Transverse colon (tissue), 4 donors: ENCODE results near the gene SNAP25. TPM values are rescaled to one million over a fixed set of nuclear protein-coding genes. Genes with fewer than 3 reads are reported as not detected.
A peak's percentile ranks its signal among the peaks of the same experiment; 100 is the strongest.

Experiments
- DNase-seq: peaks from one replicate; pipeline ENCODE4 v3.0.0-alpha.2; 2019
- H3K27ac ChIP-seq, 4 donors: fragments of 200-600 bp; sonication (generic); 2 replicates each; pipeline ENCODE4 v1.5.1; 2016 to 2018; ENCODE audit warnings: inconsistent platforms in 4 of 4
- H3K27me3 ChIP-seq: fragments of 200-600 bp; sonication (generic); 2 replicates; pipeline ENCODE4 v1.5.1; 2017; ENCODE audit warnings: inconsistent platforms
- H3K36me3 ChIP-seq, 4 donors: fragments of 200-600 bp; sonication (generic); 2 replicates each; pipeline ENCODE4 v1.5.1; 2017 to 2019; ENCODE audit warnings: inconsistent platforms in 4 of 4
- H3K4me1 ChIP-seq, 4 donors: fragments of 200-600 bp; sonication (generic); 2 replicates each; pipeline ENCODE4 v1.5.1; 2017 to 2020; ENCODE audit warnings: inconsistent platforms in 4 of 4
- H3K4me3 ChIP-seq, 4 donors: fragments of 200-600 bp; sonication (generic); 1 replicate in 1 of 4; 2 replicates in 3 of 4; pipeline versions ENCODE4 v1.5.1 to v1.6.1; 2017 to 2019; ENCODE audit warnings: inconsistent platforms in 4 of 4
- H3K9me3 ChIP-seq, 2 donors: fragments of 200-600 bp; sonication (generic); 2 replicates each; pipeline ENCODE4 v1.5.1; 2017 to 2019; ENCODE audit warnings: inconsistent platforms in 2 of 2
- EP300 ChIP-seq: sonication (generic); formaldehyde crosslinking; IDR thresholded peaks from one replicate; pipeline ENCODE4 v1.6.1; 2017; ENCODE audit warnings: antibody characterized with exemption, low read depth
- POLR2A ChIP-seq: fragments of 450-650 bp; IDR thresholded peaks from one replicate; pipeline ENCODE4 v1.6.1; 2016; ENCODE audit warnings: antibody characterized with exemption, mild to moderate bottlenecking, moderate library complexity
- POLR2AphosphoS5 ChIP-seq, 3 donors: sonication (generic); formaldehyde crosslinking; IDR thresholded peaks; one replicate each; pipeline ENCODE4 v1.6.1; 2016; ENCODE audit warnings: antibody characterized with exemption in 3 of 3
- WGBS, 2 donors: methylation state at CpG; one replicate each; pipeline ENCODE4 v1.1.5; 2018; ENCODE audit warnings: low coverage in 1 of 2; 5-methylcytosine and 5-hydroxymethylcytosine counted together
- in situ Hi-C, 4 donors: fragments of 200-750 bp; cut with MboI; loops; one replicate each; pipeline versions ENCODE4 v1.15.0 to v1.15.1; 2017; ENCODE audit warnings: low sequenced_read_pairs in 3 of 4, low pct_ligation_motif_present in 1 of 4, low pct_unique_long_range_greater_than_20kb in 1 of 4
- intact Hi-C: fragments of 100-400 bp; cut with DNase I; formaldehyde crosslinking; loops from one replicate; pipeline ENCODE4 v1.15.1; 2023; ENCODE audit warnings: low total_unique reads
- total RNA-seq, 4 donors: library from RNA; depleted of rRNA; stranded (reverse); fragments of >200 nt; gene quantifications; one replicate each; pipeline ENCODE4 v1.1.0, GENCODE V29; 2016
- TF ChIP-seq, protein P1 (sequence below), 5 experiments: fragments of 200-600 bp in 3 of 5; fragments of 450-650 bp in 2 of 5; sonication (generic) in 3 of 5; IDR thresholded peaks; 1 replicate in 2 of 5; 2 replicates in 3 of 5; pipeline ENCODE4 v1.5.1; 2016 to 2017; ENCODE audit warnings: antibody characterized with exemption in 5 of 5, inconsistent platforms in 3 of 5, mild to moderate bottlenecking in 2 of 5, moderate library complexity in 1 of 5

Gene SNAP25
- total RNA-seq, 4 donors from 2014 or later: 1.4 to 4.2 (median 2.4) TPM; not detected in 1

DNA sequence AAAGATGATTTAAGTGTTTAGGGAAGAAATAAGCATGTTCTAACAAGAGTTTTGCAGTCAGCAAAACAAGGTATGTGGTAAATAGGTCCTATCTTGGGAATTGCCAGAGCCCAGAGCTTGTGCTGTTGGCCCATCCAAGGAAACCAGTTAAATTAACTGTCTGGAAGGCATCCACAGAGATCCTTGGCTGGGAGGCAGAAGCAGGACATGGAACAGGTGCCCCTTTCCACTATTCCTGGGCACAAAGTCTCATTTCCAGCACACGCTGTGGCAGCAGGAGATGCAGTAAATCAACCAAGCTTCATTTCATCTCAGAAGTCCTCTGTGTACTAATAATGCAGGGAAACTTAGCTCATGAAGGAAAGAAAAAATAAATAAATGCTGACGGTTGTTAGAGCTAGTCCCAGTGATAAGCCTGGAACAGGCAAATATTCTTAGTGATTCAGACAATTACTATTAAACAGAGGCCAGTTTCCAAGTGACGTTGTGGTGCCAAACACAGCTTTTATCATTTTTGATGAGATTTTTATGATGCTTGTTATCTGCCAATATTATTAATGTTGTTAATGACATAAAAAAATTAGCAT lies 39.8 kb upstream of the SNAP25 start:
- no peak for TF ChIP-seq POLR2A
- TF ChIP-seq EP300: peak; percentile 30
- TF ChIP-seq POLR2AphosphoS5 (IDR thresholded peaks at IDR 0.05): peak in 2 of 3 donors; percentile 23 to 53
- Histone ChIP-seq H3K4me1 (no peaks in the 10 kb centered on the region), H3K36me3 (no peaks in the 10 kb centered on the region), H3K27me3 (no peaks in the 10 kb centered on the region), H3K9me3 (no peaks in the 10 kb centered on the region), H3K4me3 (no peak overlapping the region), H3K27ac (no peak overlapping the region)
- in situ Hi-C loops: no loop called here
- WGBS, 2 donors: 53 to 69% methylated on average over 3 of the region's 3 CpGs
- DNase-seq: no peak
- intact Hi-C loops: no loop called here

DNA sequence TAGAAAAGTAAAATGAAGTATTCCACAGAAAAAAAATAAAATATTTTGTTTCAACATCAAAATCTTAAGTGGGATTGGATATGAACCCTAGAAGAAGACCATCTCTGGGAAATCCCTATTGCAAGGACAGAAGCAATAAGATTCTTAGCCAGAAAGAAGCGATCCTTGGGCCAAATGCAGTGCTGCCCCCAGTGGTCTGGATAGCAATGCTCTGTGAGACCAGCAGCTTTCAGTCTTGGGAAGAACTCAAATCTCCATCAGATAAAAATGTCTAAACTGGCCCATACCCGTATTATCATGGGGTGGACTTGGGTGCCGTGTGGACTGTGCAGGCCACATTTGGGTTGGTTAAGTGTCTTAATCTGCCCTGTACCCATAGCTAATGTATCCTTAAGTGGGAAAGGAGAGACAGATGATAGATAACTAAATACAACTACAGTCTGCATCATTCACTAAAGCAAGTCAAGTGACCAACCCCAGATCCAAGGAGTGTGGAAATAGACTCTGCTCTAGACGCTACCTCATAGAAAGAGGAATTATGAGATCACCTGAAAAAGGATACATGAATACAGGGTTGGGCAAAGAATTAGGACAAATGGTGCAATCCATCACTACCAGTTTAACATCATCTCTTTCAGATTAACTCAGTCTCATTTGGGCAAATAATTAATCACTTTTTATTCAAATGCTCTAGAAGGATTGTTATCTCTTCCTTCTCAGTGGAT lies 38.9 kb upstream of the SNAP25 start:
- 79 to 88% methylated on average over 4 of the region's 4 CpGs for WGBS, 2 donors
- H3K4me1 ChIP-seq: no peaks in the 10 kb centered on the region
- no peak overlapping the region for H3K27ac ChIP-seq
- H3K36me3 ChIP-seq: no peaks in the 10 kb centered on the region
- no peak for DNase-seq
- no peaks in the 10 kb centered on the region for H3K9me3 ChIP-seq
- H3K4me3 ChIP-seq: no peak overlapping the region
- intact Hi-C loops (no loop called here), in situ Hi-C loops (no loop called here)
- H3K27me3 ChIP-seq: no peaks in the 10 kb centered on the region
- TF ChIP-seq, protein P1, sequence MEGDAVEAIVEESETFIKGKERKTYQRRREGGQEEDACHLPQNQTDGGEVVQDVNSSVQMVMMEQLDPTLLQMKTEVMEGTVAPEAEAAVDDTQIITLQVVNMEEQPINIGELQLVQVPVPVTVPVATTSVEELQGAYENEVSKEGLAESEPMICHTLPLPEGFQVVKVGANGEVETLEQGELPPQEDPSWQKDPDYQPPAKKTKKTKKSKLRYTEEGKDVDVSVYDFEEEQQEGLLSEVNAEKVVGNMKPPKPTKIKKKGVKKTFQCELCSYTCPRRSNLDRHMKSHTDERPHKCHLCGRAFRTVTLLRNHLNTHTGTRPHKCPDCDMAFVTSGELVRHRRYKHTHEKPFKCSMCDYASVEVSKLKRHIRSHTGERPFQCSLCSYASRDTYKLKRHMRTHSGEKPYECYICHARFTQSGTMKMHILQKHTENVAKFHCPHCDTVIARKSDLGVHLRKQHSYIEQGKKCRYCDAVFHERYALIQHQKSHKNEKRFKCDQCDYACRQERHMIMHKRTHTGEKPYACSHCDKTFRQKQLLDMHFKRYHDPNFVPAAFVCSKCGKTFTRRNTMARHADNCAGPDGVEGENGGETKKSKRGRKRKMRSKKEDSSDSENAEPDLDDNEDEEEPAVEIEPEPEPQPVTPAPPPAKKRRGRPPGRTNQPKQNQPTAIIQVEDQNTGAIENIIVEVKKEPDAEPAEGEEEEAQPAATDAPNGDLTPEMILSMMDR (IDR thresholded peaks at IDR 0.05): no peak
- TF ChIP-seq POLR2AphosphoS5 (IDR thresholded peaks at IDR 0.05) (no peak), EP300 (no peak), POLR2A (no peak)

DNA sequence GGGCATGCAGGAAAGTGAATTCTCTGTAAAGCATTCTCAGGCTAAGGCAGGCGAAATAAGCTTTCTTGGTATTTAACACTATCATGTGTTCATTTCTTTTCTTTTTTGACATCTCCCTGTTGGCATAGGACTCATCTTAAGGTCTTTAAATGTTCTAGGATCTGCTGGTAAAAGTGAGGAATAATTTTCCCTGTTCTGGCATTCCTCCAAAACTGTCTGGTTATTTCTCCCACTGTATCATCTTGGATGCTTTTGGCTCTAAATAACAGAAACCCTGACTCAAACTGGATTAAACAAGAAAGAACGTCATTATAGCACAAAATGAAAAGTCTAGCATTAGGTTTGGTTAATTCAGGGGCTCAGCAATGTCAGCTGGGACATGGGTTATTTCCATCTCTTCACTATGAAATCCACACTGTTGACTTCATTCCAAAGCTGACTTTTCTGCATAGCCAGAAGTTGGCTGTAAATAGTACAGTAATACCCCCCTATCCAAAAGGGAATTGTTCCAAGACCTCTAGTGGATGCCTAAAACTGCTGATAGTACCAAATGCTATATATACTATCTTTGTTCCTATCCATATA lies 37.9 kb upstream of the SNAP25 start:
- in situ Hi-C loops: no loop called here

DNA sequence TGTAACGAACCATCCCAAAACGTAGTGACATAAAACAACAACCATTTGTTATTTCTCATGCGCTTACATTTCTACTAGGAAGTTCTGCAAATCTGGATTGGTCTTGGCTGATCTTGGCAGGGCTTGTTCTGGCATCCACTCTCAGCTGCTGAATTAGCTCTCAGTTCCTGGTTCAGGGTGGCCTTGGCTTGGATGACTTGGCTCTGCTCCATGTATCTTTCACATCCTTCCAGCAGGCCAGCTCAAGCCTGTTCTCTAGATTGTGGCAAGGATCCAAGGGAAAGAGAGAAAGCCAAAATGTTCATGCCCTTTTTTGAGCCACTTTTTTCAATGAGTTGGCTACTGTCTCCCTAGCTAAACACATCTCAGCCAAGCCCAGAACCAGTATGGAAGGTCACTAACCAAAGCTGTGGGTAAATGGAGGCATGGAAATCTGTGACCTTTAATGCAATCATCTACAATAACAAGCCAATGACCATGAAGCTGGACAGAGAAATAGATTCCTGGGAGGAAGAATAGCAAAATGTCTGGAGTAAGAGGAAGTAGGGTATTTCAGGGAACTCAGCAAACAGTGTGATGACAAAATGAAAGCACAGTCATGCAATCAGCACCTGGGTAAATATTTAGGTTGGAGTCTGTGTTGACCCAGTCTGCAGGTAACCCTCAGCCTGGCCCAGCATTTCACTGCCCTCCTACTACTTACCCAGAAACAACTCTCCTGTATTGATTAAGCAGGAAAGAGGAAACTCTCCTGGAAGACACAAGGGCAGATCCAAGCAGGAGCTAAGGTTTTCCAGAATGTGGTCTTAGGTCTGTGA lies 32.7 kb upstream of the SNAP25 start:
- intact Hi-C loops (no loop called here), in situ Hi-C loops (no loop called here)
- no peaks in the 10 kb centered on the region for H3K27me3 ChIP-seq
- no peak for DNase-seq
- no peak overlapping the region for H3K4me3 ChIP-seq
- H3K9me3 ChIP-seq: no peaks in the 10 kb centered on the region
- no peak overlapping the region for H3K27ac ChIP-seq
- TF ChIP-seq POLR2AphosphoS5 (IDR thresholded peaks at IDR 0.05) (no peak), POLR2A (no peak), EP300 (no peak)
- TF ChIP-seq, protein P1 (IDR thresholded peaks at IDR 0.05): no peak
- H3K4me1 ChIP-seq: no peaks in the 10 kb centered on the region
- WGBS, 2 donors: 52 to 76% methylated on average over 3 of the region's 3 CpGs
- H3K36me3 ChIP-seq: no peaks in the 10 kb centered on the region

More for the DNA sequence above, 37.9 kb upstream of the SNAP25 start:
- 58 to 73% methylated on average over 2 of the region's 2 CpGs for WGBS, 2 donors
- Histone ChIP-seq H3K36me3 (no peaks in the 10 kb centered on the region), H3K4me3 (no peak overlapping the region), H3K27me3 (no peaks in the 10 kb centered on the region), H3K4me1 (no peaks in the 10 kb centered on the region), H3K9me3 (no peaks in the 10 kb centered on the region), H3K27ac (no peak overlapping the region)
- intact Hi-C loops: no loop called here
- TF ChIP-seq EP300 (no peak), POLR2A (no peak), POLR2AphosphoS5 (IDR thresholded peaks at IDR 0.05) (no peak)
- DNase-seq: no peak

DNA sequence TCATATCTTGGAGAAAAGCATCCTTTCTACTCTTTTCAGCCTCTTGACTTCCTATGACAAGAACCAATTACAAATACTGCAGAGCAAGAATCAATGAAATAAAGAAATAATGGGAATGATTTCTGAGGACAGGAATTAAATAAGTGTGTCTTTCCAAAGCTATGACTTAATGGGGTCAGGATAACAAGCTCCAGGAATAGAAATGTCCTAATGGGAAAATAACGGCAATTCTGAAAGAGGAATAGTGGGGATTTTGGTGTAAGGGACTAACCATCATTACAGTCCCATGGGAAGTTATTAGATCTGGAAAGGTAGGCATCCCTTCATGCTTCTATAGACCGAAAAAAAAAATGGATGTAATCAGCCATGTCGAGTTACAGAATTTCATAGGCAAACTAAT lies 28.2 kb upstream of the SNAP25 start:
- H3K27ac ChIP-seq: no peak overlapping the region
- no peak for DNase-seq
- no peaks in the 10 kb centered on the region for H3K9me3 ChIP-seq
- H3K4me3 ChIP-seq: no peak overlapping the region
- H3K36me3 ChIP-seq: no peaks in the 10 kb centered on the region
- in situ Hi-C loops: no loop called here
- no peak for TF ChIP-seq POLR2AphosphoS5 (IDR thresholded peaks at IDR 0.05)
- no peak for TF ChIP-seq POLR2A
- TF ChIP-seq, protein P1 (IDR thresholded peaks at IDR 0.05): no peak
- H3K27me3 ChIP-seq: no peaks in the 10 kb centered on the region
- no peaks in the 10 kb centered on the region for H3K4me1 ChIP-seq
- intact Hi-C loops: no loop called here
- WGBS, 2 donors: 83 to 90% methylated on average over 2 to 3 of the region's 3 CpGs
